Lower leg skin (tissue), 3 donors: ENCODE results near the gene SNX9.
"Not testable (repeated sequence)": the region's sequence is repeated elsewhere in the genome, so short reads cannot be mapped to it uniquely, and the experiment has no call there.

ENCODE experiments used
- POLR2A ChIP-seq, 2 donors: fragments of 450-650 bp; IDR thresholded peaks; one replicate each; pipeline ENCODE4 v1.6.1; 2016 to 2017; ENCODE audit warnings: antibody characterized with exemption in 2 of 2, mild to moderate bottlenecking in 1 of 2, moderate library complexity in 1 of 2
- TF ChIP-seq, protein P1 (sequence below), 3 donors: fragments of 450-650 bp; IDR thresholded peaks; one replicate each; pipeline ENCODE4 v1.5.1; 2016; ENCODE audit warnings: antibody characterized with exemption in 3 of 3, mild to moderate bottlenecking in 3 of 3, moderate library complexity in 2 of 3

- TF ChIP-seq, protein P1, sequence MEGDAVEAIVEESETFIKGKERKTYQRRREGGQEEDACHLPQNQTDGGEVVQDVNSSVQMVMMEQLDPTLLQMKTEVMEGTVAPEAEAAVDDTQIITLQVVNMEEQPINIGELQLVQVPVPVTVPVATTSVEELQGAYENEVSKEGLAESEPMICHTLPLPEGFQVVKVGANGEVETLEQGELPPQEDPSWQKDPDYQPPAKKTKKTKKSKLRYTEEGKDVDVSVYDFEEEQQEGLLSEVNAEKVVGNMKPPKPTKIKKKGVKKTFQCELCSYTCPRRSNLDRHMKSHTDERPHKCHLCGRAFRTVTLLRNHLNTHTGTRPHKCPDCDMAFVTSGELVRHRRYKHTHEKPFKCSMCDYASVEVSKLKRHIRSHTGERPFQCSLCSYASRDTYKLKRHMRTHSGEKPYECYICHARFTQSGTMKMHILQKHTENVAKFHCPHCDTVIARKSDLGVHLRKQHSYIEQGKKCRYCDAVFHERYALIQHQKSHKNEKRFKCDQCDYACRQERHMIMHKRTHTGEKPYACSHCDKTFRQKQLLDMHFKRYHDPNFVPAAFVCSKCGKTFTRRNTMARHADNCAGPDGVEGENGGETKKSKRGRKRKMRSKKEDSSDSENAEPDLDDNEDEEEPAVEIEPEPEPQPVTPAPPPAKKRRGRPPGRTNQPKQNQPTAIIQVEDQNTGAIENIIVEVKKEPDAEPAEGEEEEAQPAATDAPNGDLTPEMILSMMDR (IDR thresholded peaks at IDR 0.05) = not testable (repeated sequence)
- TF ChIP-seq POLR2A (IDR thresholded peaks at IDR 0.05) = not testable (repeated sequence)
These were observed 77.7 kb downstream of the SNX9 start for GRCh38 chr6:157900751-157901150.
